NB4 (cell line): ENCODE data around the gene CNOT6.

Experiments used
- DNase-seq: peaks from one replicate; pipeline ENCODE4 v3.0.0; 2010; ENCODE audit warnings: low read depth
- H3K4me3 ChIP-seq: one replicate; pipeline ENCODE4 v1.5.1; 2011; ENCODE audit warnings: mild to moderate bottlenecking, low read depth, low read length, moderate library complexity
- CTCF ChIP-seq: IDR thresholded peaks from one replicate; pipeline ENCODE4 v1.5.1; 2012; ENCODE audit warnings: low read depth, low read length
- MAX ChIP-seq: IDR thresholded peaks from 2 replicates; pipeline ENCODE4 v1.6.1; 2011; ENCODE audit warnings: low read depth, low read length
- MYC ChIP-seq: IDR thresholded peaks from 2 replicates; pipeline ENCODE4 v1.6.1; 2011; ENCODE audit warnings: low read depth, low read length
- POLR2A ChIP-seq: IDR thresholded peaks from 2 replicates; pipeline ENCODE4 v1.6.1; 2011; ENCODE audit warnings: mild to moderate bottlenecking; ENCODE audit not compliant: insufficient read length; ENCODE audit errors: extremely low read depth

Gene CNOT6

GRCh38 chr5:180467028-180467975 lies 26.9 kb upstream of the CNOT6 start:
- no peak overlapping the region for H3K4me3 ChIP-seq
- DNase-seq = no peak
- TF ChIP-seq MYC (no peak), POLR2A (no peak), MAX (no peak), CTCF (no peak)

DNA sequence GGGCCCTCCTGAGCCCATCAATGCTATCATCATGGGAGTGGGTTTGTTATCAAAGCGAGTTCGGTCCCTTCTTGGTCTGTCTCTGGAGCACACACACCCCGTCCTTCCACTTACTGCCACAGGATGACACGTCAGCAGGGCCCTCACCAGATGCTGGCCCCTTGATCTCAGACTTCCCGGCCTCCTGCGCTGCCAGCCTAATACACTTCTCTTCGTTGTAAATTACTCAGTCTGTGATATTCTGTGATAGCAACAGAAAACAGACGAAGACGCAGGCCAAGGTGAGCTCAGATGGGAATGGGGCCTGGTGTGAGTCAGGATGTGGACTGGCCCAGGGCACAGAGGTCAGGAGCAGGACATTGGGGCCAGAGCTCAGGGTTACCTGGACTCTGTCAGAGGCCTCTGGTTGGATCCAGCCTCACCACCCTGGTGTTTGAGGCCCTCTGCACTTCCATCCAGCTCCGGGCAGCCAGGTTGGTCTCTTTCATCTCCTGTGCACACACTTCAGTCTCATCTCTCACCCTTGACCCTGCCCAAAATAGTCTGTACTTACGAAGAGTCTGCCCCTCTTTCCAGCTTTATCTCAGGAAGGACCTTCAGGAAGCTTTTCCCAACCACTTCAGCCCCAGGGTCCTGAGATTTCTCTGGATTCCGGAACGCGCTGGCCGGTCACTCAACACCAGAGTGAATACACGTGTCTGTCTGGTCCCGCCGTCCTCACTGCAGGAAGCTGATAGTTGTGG lies 26.0 kb upstream of the CNOT6 start:
- DNase-seq = no peak
- no peak for TF ChIP-seq MYC
- no peak for TF ChIP-seq MAX
- no peak for TF ChIP-seq CTCF
- no peak for TF ChIP-seq POLR2A

DNA sequence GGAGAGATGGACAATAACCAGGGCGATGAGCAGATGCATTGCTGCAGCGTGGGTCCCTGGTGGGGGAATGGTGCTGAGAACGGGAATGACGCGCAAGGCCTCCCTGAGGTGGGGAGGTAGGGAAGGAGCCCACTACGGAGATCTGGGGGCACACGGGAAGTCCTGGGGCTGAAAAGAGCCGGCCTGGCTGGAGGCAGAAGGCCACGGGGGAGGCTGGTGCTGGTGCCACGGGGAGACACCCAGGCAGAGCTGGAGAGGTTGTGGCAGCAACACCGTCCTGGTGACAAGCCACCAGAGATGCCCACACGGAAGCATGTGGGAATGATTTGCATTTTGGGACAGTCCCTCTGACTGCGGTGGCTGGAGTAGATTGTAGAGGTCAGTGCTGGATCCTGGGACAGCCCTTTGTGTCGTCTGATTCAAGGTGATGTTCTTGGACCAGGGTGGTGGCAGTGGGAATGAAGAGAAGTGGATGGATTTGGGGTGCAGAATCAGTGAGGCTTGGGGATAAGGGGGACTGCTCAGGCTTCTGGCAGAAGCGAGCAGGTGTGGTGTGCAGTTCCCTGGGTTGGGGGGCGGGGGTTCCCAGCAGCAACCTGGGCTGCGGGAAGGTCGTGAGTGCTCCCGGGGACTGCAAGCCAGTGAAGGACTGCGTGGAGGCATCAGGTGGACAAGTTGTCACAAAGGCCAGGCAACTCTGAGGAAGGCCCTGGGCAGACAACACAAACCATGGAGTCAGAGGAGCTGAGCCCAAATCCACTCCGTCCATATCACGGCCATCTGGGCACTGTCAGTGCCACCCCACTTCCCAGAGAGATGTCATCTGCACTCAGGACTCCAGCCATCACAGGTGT lies 25.2 kb upstream of the CNOT6 start:
- TF ChIP-seq MAX (no peak), MYC (no peak)
- no peak overlapping the region for H3K4me3 ChIP-seq
- no peak for DNase-seq

More for the DNA sequence above, 26.0 kb upstream of the CNOT6 start:
- no peak overlapping the region for H3K4me3 ChIP-seq

DNA sequence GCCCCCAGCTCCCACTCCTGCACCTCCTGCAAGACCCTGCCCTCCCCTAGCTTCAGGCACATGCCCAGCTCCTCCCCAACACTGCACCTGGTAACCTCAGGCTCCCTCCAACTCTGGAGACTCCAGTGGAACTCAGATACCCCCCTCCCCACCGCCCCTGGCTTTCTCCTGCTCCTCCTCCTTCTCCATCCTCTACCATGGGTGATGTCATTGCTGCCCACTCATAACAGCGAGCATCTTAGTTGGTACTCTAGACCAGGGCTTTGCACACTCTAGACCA lies 24.7 kb upstream of the CNOT6 start:
- TF ChIP-seq MYC = no peak
- TF ChIP-seq CTCF = no peak
- TF ChIP-seq MAX = no peak
- no peak for TF ChIP-seq POLR2A
- no peak overlapping the region for H3K4me3 ChIP-seq
- DNase-seq = no peak

DNA sequence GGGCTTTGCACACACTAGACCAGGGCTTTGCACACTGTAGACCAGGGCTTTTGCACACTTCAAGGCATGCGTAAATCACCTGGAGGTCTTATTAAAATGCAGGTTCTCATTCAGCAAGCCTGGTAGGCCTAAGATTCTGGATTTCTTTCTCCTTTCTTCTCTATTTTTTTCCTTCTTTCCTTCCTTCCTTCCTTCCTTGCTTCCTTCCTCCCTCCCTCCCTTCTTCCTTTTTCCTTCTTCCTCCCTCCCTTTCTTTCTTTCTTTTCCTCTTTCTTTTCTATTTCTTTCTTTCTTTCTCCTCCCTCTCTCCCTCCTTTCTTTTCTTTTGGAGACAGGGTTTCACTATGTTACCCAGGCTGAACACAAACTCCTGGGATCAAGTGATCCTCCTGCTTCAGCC lies 24.3 kb upstream of the CNOT6 start:
- DNase-seq = no peak
- H3K4me3 ChIP-seq = no peak overlapping the region
- TF ChIP-seq CTCF (no peak), MYC (no peak), POLR2A (no peak), MAX (no peak)
